Measurements from ENCODE around the gene DNAH1. TPM values are rescaled to one million over a fixed set of nuclear protein-coding genes. Genes with fewer than 3 reads are reported as not detected.
A peak's percentile ranks its signal among the peaks of the same experiment; 100 is the strongest.

Gene DNAH1
- total and polyA plus RNA-seq, 7 donors = 1.2 to 8.6 (median 4.6) TPM

- TF ChIP-seq POLR2AphosphoS5 (IDR thresholded peaks at IDR 0.05) (no peak), POLR2A (IDR thresholded peaks at IDR 0.05) (no peak), EP300 (IDR thresholded peaks at IDR 0.05) (no peak)
- TF ChIP-seq, protein P1, sequence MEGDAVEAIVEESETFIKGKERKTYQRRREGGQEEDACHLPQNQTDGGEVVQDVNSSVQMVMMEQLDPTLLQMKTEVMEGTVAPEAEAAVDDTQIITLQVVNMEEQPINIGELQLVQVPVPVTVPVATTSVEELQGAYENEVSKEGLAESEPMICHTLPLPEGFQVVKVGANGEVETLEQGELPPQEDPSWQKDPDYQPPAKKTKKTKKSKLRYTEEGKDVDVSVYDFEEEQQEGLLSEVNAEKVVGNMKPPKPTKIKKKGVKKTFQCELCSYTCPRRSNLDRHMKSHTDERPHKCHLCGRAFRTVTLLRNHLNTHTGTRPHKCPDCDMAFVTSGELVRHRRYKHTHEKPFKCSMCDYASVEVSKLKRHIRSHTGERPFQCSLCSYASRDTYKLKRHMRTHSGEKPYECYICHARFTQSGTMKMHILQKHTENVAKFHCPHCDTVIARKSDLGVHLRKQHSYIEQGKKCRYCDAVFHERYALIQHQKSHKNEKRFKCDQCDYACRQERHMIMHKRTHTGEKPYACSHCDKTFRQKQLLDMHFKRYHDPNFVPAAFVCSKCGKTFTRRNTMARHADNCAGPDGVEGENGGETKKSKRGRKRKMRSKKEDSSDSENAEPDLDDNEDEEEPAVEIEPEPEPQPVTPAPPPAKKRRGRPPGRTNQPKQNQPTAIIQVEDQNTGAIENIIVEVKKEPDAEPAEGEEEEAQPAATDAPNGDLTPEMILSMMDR (IDR thresholded peaks at IDR 0.05) = no peak
- Histone ChIP-seq H3K36me3 (no peaks in the 10 kb centered on the region), H3K4me1 (no peaks in the 10 kb centered on the region), H3K9me3 (no peaks in the 10 kb centered on the region), H3K4me3 (no peak overlapping the region), H3K27me3 (no peaks in the 10 kb centered on the region), H3K27ac (no peak overlapping the region)
- intact Hi-C loops (cut with DNase I) = no loop called here
- 92 to 93% methylated on average over 9 of the region's 9 CpGs for WGBS, 2 donors
- DNase-seq = peak; percentile 24
Measured at GRCh38 chr3:52438579-52439425, 122.7 kb downstream of the DNAH1 start.

DNA sequence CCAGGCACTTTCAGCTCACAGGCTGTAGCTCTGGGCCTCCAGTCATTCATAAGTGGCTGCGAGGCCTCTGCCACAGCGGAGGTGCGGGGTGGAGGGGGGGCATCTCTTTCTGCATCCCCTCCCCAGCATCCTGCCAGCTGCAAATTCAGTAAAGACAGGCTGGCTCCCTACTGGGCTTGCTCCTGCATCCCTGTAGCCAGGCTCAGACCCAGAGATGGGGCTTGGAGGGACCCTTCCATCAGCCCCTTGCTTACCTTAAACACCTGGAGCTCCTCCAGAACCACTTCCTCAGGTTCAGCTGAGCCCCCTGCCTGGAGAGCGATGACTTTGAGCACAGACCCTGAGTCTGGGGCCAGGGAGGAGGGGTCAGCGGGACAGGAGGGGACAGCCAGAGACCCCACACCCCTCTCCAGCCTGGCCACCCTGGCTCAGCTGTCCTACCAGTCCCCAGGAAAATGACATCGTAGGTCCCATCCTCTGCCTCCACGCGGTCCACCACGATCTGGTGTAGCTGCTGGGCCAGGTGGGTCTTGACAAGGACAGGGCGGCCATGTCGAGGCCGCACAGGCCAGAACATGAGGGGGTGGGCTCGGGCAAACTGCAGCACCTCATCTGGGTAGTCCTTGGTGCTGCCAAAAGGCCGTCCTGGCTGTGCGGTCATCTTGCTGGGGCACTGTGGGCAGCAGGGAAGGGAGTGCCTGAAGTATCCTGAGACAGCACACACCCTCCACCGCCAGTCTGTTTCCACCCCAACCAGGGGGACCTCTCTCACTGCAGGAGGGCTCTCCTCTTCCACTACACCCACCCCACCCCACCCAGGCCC lies 123.5 kb downstream of the DNAH1 start:
- WGBS, 2 donors = 93% methylated on average over 16 of the region's 16 CpGs
- peak; percentile 62 for DNase-seq

GRCh38 chr3:52440249-52440551 lies 124.1 kb downstream of the DNAH1 start:
- Histone ChIP-seq H3K36me3 (no peaks in the 10 kb centered on the region), H3K9me3 (no peaks in the 10 kb centered on the region), H3K4me3 (no peak overlapping the region), H3K27ac (no peak overlapping the region), H3K27me3 (no peaks in the 10 kb centered on the region), H3K4me1 (peaks cover 0 to 7% (median 2%) of the 10 kb centered on the region in 4 donors)
- intact Hi-C loops (cut with DNase I) = no loop called here
- peak; percentile 49 for DNase-seq
- no peak for TF ChIP-seq POLR2AphosphoS5 (IDR thresholded peaks at IDR 0.05)
- TF ChIP-seq, protein P1 (IDR thresholded peaks at IDR 0.05) = no peak
- no peak for TF ChIP-seq POLR2A (IDR thresholded peaks at IDR 0.05)
- no peak for TF ChIP-seq EP300 (IDR thresholded peaks at IDR 0.05)
- 92 to 94% methylated on average over 12 of the region's 12 CpGs for WGBS, 2 donors

More for the DNA sequence above, 123.5 kb downstream of the DNAH1 start:
- Histone ChIP-seq H3K27ac (no peak overlapping the region), H3K4me1 (peaks cover 0 to 2% (median 0%) of the 10 kb centered on the region in 4 donors), H3K4me3 (no peak overlapping the region), H3K36me3 (no peaks in the 10 kb centered on the region), H3K9me3 (no peaks in the 10 kb centered on the region), H3K27me3 (no peaks in the 10 kb centered on the region)
- intact Hi-C loops (cut with DNase I) = no loop called here
- no peak for TF ChIP-seq POLR2A (IDR thresholded peaks at IDR 0.05)
- TF ChIP-seq POLR2AphosphoS5 (IDR thresholded peaks at IDR 0.05) = no peak
- TF ChIP-seq, protein P1 (IDR thresholded peaks at IDR 0.05) = no peak

DNA sequence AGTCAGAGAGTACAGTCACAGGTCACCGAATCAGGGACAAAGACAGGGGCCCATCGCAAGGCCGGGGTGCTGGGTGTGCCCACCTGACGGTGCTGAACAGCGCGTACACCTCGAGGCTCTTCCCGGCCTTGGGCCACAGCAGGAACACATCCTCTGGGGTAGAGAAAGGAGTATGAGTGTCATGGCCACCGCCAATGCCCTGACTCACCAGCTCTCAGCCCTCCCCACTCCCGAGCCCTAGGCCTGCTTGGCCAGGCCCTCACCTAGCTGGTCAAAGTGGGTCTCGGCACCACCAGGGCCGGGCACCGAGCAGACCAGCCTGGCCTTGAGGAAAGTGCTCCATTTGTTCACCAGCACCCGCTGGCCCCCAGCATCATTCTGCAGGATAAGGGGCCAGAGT lies 124.6 kb downstream of the DNAH1 start:
- TF ChIP-seq EP300 (IDR thresholded peaks at IDR 0.05) (no peak), POLR2AphosphoS5 (IDR thresholded peaks at IDR 0.05) (no peak), POLR2A (IDR thresholded peaks at IDR 0.05) (no peak)
- TF ChIP-seq, protein P1 (IDR thresholded peaks at IDR 0.05) = no peak
- Histone ChIP-seq H3K4me1 (peaks cover 0 to 8% (median 3%) of the 10 kb centered on the region in 4 donors), H3K27me3 (no peaks in the 10 kb centered on the region), H3K27ac (no peak overlapping the region), H3K9me3 (no peaks in the 10 kb centered on the region), H3K36me3 (no peaks in the 10 kb centered on the region), H3K4me3 (no peak overlapping the region)
- peak; percentile 43 for DNase-seq
- intact Hi-C loops (cut with DNase I) = no loop called here
- 94 to 95% methylated on average over 14 of the region's 14 CpGs for WGBS, 2 donors
